Measurements from ENCODE around the gene PITPNC1.
"Not testable (repeated sequence)": the region's sequence is repeated elsewhere in the genome, so short reads cannot be mapped to it uniquely, and the experiment has no call there.

Gene PITPNC1

DNA sequence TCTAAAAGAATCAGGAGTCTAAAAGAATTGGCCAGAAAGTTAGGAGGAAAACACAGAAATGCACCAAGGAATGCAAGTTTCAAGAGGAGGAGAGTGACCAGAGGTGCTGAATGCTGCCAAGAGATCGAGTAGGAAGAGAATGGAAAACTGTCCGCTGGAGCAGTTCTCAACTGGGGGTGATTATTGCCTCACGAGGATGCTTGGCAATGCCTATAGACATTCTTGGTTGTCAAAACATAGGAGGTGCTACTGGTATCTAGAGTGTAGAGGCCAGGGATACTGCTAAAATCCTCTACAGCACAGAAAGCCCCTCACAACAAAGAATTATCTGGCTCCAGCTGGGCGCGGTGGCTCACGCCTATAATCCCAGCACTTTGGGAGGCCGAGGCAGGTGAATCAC, 258.6 kb downstream of the PITPNC1 start:
- DNase-seq, result no peak

DNA sequence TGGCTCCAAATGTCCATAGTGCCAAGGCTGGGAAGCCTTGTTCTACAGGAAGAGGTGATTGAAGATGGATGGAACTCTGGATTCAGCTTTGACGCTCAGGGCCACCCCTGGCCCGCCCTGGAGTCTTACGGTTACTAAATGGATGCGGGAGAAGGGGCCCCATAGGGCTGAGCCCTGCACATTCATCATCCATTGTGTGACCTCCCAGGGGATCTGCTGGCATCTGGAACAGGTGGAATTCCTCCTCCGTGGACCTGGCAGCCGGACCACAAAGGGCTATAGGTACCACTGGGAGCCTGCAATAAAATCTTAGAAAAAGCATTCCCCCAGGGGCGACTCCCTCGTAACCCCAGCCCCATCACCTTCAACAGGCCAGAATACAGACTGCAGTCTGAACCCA, 259.2 kb downstream of the PITPNC1 start:
- DNase-seq, result no peak

DNA sequence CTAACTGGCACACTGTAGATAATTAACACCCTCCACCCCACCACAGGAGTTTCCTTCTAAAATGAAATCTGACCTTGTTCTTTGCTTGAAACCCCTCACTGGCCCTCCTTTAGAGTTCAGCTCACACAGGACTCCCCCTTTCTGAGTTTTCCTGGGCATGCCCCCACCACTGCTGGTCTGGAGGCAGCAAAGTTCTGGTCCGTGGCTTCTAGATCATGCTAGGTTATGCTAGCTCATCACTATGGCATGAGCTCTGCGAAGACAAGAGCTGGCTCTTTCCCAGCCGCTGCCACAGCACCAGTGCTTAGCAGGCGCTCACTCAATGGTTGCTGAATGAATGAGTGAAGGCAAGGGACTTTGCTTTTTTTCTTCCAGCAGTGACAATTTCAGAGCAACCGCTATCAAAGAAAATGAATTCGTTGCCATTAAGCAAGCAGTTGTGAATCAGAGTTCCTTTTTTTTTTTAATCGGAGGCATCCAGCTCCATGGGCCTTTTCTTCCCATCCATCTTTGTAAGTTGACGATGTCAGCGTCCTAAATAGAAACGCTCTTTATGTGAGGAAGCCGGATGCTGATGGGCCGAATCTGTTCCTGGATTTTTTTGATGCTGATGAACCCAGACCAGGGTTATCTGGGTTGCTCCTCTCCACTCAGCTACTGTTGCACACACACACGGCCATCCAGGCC, 259.9 kb downstream of the PITPNC1 start:
- DNase-seq, result no peak

DNA sequence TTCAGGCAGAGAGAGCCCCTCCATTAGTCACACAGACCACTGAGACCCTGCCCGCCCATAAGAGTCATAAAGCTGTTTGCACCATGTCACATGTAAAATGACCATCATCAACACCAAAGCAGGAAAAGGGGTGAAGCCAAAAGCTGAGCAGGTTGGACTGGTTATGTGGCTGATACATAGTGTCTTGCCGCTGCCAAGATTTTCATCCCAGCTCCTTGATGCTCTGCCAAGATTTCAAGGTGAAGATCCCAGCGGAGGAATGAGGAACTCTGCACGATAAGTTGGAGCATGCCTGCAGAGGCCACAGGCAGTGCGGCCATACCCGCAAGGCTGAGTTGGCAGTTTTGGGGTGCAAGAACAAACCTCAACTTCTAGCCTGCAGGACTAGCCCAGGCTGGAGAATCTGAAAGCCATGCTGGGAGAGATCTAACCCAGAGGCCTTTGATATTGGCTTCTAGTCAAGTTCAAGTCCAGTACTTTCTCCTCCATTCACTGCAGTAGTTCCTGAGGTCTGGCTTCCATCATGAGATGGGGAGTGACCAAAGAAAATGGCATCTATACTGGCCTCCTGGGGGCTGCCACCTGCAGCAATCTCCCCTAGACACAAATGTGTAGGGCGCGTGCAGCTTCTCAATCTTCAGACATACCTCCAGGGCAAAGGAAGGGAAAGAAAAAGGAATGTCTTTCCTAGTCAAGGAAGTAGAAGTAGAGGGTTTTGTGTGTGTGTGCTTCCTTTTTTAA, 261.0 kb downstream of the PITPNC1 start:
- no peak for DNase-seq

DNA sequence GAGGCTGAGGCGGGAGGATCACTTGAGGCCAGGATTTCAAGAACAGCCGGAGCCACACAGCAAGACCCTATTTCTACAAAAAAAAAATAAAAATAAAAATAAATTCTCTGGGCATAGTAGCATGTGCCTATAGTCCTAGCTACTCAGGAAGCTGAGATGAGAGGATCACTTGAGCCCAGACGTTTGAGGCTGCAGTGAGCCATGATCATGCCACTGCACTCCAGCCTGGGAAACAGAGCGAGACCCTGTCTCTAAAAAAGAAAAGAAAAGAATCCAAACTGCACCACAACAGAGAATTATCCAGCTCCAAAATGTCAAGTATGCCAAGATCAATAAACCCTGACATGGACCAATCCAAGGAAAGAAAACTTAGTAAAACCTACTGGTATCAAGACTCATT, 261.8 kb downstream of the PITPNC1 start:
- no peak for DNase-seq

DNA sequence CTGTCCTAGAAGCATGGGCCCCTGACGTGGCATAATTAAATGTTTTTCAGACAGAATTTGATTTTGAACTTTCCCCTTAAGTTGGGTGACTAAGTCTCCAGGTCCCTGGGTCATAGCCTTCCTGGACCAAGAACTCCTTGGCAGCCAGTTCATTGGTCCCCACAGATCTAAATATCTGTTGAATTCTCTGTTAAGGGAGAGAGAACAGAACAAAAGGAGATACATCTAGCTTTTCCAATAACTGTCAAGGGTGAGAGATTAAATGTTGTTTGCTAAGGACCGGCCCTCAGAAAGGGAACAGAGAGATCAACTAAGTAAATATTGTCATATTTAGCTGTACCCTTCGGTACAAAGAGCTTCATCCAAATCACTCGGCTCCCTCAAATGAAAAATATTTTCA, 262.5 kb downstream of the PITPNC1 start:
- DNase-seq, result no peak

DNA sequence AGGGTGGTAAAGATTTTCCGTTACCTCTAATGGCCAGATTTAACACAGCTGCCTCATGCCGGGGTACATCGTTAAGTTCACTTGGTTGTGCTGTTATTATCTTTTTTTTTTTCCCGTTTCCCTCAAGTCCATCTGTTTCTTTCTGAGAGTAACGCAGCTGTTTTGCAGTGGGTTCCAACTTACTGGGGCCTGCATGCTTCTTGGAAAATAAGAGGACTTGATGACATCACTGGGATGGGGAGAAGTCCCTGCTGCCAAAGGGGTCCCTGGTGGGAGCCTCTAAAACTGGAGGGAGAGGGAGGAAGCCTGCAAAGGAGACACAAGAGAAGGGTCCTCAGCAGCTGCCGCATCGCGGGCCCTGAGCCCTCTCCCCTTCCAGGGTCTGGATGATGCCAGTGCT, 262.9 kb downstream of the PITPNC1 start:
- no peak for DNase-seq

DNA sequence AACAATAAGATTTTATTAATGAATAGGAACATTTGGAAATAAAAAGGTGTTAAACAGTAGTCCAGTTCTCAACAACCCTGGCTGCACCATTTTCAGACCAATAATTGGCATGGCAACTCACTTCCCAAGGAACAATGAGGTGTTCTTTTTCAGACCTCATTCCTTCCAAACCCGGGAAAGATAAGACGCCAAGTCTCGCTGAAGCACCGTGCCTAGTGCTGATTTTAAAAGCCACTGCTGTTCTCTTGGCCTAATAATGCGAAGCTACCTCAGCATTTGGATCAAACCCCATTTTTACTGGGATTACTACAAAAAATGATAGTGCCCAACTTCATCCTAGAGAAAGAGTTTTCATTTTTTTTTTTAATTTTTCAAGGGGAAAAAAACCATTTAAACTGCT, 265.4 kb downstream of the PITPNC1 start:
- no peak for DNase-seq

DNA sequence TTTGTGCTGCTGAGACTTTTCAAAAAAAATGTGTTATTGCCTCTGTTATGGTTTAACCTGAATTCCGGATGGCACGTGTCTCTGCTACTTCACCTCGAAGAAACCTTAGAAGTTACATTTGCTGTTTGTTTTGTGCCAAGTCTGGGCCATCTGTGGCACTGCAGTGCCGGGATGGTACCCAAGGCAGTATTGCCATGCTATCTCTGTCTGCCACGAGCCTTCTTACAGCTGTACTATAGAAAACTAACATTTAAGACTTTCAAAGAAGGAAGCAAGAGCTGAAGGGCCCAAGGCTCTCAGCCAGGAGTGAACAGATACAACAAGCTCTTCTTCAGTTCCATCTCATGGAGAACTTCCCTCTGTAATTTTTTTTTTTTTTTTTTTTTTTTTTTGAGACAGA, 267.0 kb downstream of the PITPNC1 start:
- no peak for DNase-seq

DNA sequence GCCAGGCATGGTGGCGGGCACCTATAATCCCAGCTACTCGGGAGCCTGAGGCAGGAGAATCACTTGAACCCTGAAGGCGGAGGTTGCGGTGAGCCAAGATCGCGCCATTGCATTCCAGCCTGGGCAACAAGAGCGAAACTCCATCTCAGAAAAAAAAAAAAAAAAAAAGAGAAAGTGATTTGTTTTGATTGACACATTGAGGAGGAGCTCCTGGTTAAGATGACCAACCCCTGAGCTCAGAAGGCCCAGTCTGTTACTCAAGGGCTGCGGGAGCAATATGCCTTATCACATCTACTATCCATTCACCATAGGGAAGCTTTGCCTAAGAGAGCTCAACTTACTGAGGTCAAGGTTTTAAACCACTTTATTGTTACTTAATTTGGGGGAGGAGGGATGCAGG, 268.1 kb downstream of the PITPNC1 start:
- not testable (repeated sequence) for DNase-seq

DNA sequence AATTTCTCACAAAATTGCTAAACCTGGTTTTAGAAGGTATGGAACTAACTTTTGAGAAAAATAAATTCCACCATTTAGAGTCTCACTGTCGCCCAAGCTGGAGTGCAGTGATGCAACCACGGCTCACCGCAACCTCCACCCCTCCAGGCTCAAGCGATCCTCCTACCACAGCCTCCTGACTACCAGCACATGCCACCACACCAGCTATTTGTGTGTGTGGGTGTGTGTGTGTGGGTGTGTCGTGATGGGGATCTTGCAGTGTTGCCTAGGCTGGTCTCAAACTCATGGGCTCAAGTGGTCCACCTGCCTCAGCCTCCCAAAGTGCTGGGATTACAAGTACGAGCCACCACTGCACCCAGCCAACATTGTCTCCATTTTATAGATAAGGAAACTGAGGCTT, 269.4 kb downstream of the PITPNC1 start:
- no peak for DNase-seq

DNA sequence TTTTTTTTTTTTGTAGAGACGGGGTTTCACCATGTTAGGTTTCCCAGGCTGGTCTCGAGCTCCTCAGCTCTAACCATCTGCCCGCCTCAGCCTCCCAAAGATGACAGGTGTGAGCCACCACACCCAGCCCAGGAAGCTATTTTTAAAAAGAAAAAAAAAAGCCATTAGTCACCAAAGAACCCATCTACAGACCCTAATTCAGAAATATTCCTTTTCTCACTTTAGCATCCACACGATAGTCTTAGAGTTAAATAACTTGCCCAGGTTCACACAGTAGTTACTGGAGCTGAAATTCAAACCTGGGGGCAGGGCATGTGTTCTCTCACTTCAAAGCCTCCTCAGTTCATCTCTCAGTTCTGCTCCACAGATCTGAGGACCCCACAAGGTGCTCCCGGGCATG, 270.4 kb downstream of the PITPNC1 start:
- DNase-seq, result no peak

DNA sequence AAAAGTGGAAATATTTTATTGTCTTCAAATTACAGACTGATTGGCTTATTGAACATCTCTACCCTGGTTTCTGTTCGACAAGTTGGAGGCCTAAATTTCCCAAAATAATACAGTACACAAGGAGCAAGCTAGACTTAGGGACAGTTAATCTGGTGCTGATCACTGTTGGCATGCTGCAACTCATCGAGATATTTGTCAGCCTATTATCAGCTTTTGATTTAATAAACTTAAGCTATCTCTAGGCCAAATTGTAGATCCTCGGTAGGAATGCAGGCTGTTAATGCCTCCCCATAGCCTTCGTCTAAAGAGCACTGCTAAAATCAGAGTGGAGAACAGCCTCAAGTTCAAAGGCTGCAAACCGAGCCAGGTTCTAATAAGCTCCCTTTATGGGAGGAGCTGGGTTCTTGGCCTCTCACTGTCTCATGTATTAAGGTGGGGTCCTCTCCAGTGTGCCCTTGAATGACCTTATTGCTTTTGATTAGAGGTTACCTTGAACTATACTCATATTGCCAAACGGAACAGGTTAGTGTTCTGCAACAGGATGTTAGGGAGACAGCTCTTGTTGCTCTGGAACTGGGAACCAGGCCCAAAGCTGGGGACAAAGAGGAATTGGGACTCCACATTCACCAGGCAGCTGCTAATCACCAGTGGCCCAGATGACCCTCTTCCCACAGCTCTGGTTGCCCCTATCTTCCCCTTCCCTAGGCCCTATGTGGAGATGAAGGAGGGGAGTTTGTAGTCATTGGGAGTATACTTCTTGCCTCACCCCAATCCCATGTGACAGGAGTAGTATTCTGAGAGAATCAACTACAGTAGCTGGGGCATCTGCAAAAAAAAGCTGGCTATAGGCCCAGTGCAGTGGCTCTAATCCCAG, 271.2 kb downstream of the PITPNC1 start:
- no peak for DNase-seq

DNA sequence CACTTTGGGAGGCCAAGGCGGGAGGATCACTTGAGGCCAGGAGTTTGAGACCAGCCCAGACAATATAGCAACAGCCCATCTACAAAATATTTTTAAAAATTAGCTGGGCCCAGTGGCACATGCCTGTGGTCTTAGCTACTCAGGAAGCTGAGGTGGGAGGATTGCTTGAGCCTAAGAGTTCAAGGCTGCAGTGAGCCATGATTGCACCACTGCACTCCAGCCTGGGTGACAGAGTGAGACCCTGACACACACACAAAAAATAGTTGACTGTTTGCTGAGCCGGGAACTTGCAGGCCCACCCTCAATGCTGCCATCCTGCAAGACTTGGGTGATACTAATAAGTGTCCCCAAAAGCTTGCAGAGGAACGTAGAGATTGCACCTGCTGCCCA, 271.8 kb downstream of the PITPNC1 start:
- not testable (repeated sequence) for DNase-seq

DNA sequence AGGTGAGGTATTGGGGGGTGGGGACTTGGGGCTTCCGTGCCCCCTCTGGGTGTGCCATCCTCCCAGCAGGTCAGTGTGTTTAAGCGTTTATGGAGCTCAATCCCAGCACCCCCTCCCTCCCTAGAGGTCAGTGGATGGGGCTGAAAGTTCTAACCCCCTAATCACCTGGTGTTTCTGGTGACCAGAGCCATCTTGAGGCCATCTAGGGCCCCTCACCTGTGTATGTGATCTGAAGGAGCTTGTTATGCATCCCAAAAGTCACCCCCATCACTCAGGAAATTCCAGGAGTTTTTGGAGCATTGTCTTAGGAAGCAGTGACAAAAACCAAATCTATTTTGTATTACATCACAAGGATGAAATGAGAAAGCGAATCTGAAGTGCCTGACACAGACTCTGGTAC, 272.8 kb downstream of the PITPNC1 start:
- no peak for DNase-seq

DNA sequence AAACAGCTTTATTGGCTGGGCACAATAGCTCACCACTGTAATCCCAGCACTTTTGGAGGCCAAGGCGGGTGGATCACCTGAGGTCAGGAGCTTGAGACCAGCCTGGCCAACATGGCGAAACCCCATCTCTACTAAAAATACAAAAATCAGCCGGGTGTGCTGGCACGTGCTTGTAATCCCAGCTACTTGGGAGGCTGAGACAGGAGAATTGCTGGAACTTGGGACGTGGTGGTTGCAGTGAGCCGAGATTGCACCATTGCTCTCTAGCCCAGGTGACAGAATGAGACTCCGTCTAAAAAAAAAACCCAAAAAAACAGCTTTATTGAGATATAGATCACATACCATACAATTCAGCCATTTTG, 274.1 kb downstream of the PITPNC1 start:
- DNase-seq, result not testable (repeated sequence)

DNA sequence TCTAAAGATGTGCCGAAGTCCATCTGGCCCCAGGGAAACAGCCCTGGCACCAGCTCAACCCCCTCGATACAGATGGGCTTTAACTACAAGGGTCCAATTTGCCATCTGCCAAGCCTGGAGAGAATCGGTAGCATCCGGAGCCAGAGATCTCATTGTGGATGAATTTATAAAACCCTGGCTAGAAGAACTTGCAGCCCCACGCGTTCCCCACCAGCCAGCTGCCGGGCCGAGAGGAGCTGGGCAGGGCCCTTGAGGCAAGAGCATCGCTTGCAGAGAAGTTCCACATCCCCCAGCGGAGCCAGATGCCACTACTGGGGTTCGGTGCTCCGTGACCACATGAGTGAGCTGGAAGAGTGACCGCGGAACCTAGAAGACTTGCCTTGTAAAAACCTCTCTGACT, 275.4 kb downstream of the PITPNC1 start:
- no peak for DNase-seq

DNA sequence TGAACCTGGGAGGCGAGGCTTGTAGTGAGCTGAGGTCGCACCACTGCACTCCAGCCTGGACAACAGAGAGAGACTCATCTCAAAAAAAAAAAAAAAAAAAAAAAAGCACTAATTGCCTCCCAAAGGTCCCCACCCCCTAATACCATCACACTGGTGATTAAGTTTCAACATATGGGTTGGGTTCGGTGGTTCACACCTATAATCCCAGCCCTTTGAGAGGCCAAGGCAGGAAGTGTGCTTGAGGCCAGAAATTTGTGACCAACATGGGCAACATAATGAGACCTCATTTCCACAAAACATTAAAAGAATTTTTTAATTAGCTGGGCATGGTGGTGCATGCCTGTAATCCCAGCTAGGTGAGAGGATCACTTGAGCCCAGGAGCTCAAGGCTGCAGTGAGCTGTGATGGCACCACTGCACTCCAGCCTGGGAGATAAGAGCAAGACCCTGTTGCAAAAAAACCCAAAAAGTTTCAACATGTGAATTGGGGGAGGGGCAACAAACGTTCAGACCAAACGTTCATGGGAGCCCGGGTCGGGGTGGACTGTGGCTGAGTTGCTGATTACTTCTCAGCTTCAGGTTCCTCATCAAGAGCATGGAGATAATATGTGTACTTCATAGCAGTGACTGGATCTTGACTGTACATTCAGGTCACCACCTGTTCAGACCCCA, 278.5 kb downstream of the PITPNC1 start:
- DNase-seq, result no peak

DNA sequence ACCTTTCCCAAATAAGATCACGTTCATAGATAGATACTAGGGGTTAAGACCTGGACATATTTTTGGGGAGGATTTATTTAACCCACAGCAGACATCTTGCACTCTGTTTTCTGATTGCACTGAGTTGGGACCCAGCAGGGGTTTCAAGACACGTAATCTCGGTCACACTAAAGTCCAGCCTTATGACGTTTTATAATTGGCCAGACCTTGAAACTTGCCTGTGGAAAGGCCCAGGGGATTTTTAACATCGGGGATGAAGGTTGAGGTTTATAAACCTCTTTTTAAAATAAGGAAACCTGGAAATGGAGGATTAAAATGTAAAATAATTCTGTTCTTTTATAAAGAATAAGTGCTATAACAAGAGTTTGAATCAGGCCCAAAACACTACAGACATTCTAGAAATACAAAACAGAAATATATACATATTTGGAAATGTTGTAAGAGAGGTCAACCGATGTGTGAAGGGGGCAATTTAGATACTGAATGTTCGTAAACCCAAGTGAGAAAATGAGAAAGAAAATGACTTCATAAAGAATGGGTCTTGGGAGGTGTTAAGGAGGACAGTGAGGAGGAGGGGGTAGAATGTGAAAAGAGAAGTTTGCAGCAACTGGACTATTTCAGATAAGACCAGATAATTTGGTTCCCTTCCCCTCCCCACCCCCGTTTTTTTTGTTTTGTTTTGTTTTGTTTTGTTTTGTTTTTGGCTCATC, 279.6 kb downstream of the PITPNC1 start:
- no peak for DNase-seq

DNA sequence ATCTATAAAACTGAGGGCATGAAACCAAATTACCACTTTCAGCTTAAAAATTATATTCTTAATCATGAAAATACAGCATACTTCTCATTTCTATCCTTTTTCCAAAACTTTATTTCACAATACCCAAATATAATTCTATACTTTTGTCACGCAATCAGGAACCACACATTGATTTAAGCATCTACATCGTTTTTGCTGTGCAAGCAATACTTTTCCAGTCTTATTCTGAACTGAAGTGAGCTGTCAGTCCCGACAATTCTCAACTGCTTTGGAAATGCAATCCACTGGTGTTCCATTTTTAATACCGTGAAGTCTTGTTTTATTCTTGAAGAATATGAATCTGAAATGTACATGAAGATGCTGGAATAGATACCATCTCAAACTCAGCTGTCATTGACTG, 280.5 kb downstream of the PITPNC1 start:
- DNase-seq, result no peak

DNA sequence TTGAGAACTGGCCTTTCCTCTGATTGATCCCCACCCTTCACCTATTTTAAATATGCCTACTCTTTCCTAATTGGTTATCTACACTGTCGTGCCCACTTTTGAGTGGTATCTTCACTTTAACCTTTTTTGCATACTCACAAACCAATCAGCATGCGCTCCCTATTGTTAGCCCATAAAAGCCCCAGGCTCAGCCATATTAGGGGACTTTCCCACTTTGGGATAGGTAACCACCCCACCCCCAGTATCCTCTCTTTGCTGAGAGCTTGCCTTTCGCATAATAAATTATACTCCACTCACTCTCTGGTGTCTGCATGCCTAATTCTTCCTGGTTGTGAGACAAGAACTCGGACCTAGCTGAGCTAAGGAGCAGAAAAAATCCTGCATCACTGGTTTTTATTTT, 281.2 kb downstream of the PITPNC1 start:
- no peak for DNase-seq

DNA sequence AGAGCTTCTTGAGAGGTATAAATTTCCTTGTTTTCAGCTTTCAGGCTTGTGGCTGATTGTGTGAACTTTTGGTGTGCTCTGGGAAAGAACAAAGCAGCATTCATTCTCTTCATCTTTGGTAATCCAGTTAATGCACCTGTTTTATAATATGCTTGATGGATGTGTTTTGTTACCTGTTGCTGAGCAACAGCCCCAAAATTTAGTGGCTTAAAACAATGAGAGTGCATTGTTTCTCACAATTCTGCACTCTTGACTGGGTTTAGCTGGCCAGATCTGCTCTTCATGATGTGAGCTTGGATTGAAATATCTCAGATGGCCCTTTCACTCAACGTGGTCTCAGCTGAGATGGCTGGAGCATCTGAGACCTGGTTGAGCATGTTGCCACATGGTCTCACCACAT, 281.9 kb downstream of the PITPNC1 start:
- no peak for DNase-seq

DNA sequence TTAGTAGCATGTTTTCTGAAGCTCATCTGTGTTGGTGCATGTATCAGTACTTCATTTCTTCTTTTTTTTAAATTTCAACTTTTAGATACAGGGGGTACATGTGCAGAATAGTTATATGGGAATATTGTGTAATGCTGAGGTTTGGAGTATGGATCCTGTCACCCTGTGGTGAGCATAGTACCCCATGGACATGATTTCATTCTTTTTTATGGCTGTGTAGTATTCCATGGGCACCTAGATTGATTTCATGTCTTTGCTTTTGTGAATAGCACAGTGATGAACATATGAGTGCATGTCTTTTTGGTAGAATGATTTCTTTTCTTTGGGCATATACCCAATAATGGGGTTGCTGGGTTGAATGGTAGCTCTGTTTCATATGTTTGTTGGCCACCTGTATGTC, 285.6 kb downstream of the PITPNC1 start:
- no peak for DNase-seq
